GM12872 (cell line): ENCODE measurements around the gene SH2D5.

Source experiments
- TF ChIP-seq, protein P1 (sequence below): IDR thresholded peaks from 3 replicates; pipeline ENCODE4 v1.5.1; 2011; ENCODE audit warnings: low read depth, mild to moderate bottlenecking, low read length, moderate library complexity; ENCODE audit not compliant: insufficient read depth

SH2D5 gene

DNA sequence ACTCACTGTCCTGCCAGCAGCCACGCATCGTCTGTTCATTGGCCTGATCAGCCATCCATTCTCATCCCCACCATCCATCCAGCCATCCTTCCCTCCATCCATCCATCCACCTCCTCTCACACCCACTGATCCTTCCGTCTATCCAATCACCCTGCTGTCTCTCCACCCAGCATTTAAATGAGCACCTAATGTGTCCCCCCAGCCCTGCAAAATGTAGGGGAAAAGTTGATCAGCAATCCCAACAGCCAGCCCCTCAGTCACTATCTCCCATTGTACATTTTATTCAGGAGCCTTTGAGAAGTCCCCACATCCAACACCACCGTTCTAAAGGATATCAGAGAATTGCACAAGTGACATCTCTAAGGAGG lies 60.3 kb downstream of the SH2D5 start:
- TF ChIP-seq, protein P1, sequence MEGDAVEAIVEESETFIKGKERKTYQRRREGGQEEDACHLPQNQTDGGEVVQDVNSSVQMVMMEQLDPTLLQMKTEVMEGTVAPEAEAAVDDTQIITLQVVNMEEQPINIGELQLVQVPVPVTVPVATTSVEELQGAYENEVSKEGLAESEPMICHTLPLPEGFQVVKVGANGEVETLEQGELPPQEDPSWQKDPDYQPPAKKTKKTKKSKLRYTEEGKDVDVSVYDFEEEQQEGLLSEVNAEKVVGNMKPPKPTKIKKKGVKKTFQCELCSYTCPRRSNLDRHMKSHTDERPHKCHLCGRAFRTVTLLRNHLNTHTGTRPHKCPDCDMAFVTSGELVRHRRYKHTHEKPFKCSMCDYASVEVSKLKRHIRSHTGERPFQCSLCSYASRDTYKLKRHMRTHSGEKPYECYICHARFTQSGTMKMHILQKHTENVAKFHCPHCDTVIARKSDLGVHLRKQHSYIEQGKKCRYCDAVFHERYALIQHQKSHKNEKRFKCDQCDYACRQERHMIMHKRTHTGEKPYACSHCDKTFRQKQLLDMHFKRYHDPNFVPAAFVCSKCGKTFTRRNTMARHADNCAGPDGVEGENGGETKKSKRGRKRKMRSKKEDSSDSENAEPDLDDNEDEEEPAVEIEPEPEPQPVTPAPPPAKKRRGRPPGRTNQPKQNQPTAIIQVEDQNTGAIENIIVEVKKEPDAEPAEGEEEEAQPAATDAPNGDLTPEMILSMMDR = no peak

DNA sequence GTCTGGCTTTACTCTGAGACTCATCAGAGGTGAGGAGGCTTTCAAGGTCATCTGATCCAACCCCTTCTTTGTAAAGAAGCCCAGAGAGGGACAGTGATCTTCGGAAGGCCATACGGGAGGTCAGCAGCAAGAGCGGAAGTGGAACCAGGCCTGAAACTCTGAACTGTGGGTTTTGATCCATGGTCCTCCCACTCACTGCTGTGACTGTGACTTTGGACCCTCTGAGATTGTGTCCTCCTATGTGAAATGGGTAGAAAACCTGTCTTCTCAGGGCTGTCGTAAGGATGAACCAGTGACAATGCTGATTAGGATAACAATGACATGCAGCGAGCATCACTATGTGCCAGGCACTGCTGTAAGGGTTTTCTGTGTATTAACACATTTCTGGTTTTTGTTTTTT lies 61.6 kb downstream of the SH2D5 start:
- TF ChIP-seq, protein P1 = no peak
